Sigmoid colon (tissue), 4 donors: ENCODE measurements around the gene ZNF611.
"Not testable (repeated sequence)": the region's sequence is repeated elsewhere in the genome, so short reads cannot be mapped to it uniquely, and the experiment has no call there.

Source experiments
- CTCF ChIP-seq, 4 experiments: fragments of 450-650 bp in 3 of 4; fragments of 200-600 bp in 1 of 4; IDR thresholded peaks; one replicate each; pipeline ENCODE4 v1.5.1; 2016 to 2019; ENCODE audit warnings: antibody characterized with exemption in 4 of 4, mild to moderate bottlenecking in 3 of 4, moderate library complexity in 2 of 4
- POLR2A ChIP-seq, 2 donors: fragments of 450-650 bp; IDR thresholded peaks; one replicate each; pipeline ENCODE4 v1.6.1; 2016; ENCODE audit warnings: antibody characterized with exemption in 2 of 2, mild to moderate bottlenecking in 2 of 2, moderate library complexity in 2 of 2
- POLR2AphosphoS5 ChIP-seq, 4 donors: sonication (generic); formaldehyde crosslinking; IDR thresholded peaks; one replicate each; pipeline ENCODE4 v1.6.1; 2017; ENCODE audit warnings: antibody characterized with exemption in 4 of 4

DNA sequence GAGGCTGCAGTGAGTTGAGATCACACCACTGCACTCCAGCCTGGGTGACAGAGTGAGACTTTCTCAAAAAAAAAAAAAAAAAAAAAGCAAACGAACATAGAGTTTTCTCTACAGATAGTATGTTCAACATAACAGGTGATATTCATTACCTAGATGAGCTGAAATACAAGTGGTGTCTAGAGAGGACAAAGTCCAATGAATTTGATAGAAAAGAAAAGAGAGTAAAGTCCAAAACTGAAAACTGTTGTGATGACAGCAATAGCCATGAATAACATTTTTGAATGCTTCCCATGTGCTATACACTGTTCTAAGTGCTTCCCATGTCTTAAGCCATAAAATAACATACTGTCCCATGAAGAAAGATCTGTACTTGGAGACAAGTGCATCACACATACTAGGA lies 53.6 kb downstream of the ZNF611 start:
- not testable (repeated sequence) for TF ChIP-seq CTCF, POLR2AphosphoS5, POLR2A (IDR thresholded peaks at IDR 0.05)
